22Rv1 (cell line): ENCODE results near the gene CYP26B1.

Source experiments
- ZFX ChIP-seq: fragments of 450-650 bp; IDR thresholded peaks from 2 replicates; pipeline ENCODE4 v1.6.1; 2017; ENCODE audit warnings: antibody characterized with exemption, borderline replicate concordance
- TF ChIP-seq, protein P1 (sequence below): fragments of 450-650 bp; IDR thresholded peaks from 2 replicates; pipeline ENCODE4 v1.5.1; 2017; ENCODE audit warnings: mild to moderate bottlenecking

DNA sequence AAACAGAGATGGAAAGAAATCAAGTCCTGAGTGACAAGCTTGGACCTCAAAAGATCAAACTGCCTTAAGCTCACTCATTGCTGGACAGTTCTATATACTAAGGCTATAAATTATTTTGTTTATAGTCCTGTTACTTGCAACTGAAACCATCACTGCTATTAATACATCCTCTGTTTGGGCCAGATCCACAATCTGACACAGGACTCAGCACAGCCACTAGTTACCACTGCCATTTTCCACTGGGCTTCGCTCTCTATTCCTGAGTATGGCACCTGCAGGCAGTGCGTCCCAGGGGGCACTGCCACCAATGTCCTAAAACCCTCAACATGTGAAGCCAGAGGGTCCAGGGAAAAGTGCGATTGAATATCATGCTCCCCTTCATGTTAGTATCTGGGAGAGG is 52.3 kb downstream of the CYP26B1 start:
- TF ChIP-seq, protein P1, sequence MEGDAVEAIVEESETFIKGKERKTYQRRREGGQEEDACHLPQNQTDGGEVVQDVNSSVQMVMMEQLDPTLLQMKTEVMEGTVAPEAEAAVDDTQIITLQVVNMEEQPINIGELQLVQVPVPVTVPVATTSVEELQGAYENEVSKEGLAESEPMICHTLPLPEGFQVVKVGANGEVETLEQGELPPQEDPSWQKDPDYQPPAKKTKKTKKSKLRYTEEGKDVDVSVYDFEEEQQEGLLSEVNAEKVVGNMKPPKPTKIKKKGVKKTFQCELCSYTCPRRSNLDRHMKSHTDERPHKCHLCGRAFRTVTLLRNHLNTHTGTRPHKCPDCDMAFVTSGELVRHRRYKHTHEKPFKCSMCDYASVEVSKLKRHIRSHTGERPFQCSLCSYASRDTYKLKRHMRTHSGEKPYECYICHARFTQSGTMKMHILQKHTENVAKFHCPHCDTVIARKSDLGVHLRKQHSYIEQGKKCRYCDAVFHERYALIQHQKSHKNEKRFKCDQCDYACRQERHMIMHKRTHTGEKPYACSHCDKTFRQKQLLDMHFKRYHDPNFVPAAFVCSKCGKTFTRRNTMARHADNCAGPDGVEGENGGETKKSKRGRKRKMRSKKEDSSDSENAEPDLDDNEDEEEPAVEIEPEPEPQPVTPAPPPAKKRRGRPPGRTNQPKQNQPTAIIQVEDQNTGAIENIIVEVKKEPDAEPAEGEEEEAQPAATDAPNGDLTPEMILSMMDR = no peak
- no peak for TF ChIP-seq ZFX
